Esophagus muscularis mucosa (tissue), 2 donors: ENCODE results near the gene COL26A1.

Experiments used
- EP300 ChIP-seq: sonication (generic); formaldehyde crosslinking; IDR thresholded peaks from one replicate; pipeline ENCODE4 v1.6.1; 2017; ENCODE audit warnings: antibody characterized with exemption
- POLR2A ChIP-seq: fragments of 450-650 bp; IDR thresholded peaks from one replicate; pipeline ENCODE4 v1.6.1; 2017; ENCODE audit warnings: antibody characterized with exemption, moderate library complexity, mild to moderate bottlenecking, low read depth

- TF ChIP-seq POLR2A, result no peak
- no peak for TF ChIP-seq EP300
Observed at GRCh38 chr7:101563198-101563901, 200.7 kb downstream of the COL26A1 start.
